ENCODE measurements around the gene CBX1.

Gene CBX1

DNA sequence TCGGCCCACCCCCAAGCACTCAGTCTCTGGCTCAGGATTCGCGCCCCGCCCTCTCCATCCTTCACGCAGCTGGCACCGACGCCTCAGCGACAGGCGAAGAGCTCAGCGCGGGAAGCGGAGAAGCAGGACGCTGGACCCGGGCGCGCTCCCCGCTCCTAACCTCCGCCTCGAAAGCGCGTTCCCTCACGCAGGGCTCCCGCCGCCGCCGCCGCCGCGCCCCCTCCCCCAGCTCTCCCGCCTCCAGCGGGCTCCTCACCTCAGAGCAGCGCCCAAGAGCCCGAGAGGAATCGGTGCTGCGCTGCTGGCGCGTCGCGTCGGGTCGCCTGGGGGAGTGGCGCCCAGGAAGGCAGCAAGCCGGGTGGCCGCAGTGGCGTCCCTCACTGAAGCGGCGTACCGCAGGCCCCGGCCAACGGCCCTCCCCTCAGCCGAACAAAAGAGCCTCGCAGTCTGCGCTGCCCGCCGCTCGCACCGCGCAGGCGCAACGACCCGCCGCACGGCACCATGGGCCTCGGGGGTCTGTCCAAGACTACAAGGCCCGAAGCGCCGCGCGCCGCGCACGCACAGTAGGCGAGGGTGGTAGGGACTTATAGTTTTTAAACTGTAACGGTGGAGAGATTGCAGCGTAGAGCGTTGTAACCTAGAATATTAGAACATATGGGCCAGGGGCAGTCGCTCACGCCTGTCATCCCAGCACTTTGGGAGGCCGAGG lies at the start of gene CBX1:
Gene CBX1, minus strand, starts transcription at position 467 of the 709 bp plus-strand sequence. CDS start 24,474 bp downstream, outside the sequence.
- peak; percentile 93 for DNase-seq (ENCODE audit: low spot score)

DNA sequence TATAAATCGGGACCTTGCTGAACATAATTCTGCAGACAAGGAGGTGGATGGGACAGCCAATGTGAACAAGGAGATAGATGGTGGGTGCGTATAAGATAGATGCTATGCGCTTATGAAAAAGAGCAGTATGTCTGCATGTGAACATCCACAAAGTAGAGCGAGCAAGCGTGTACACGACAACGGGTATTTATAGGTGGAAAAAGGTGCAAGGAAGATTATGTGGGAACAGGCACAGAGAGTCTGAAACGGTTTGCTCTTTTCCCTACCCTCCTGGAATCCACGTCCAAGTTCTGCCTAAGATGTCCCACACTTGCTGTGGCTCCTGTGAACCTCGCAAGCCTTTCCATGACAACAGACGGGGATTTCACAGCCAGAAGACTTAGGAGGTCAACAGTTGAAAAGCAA lies 49.3 kb upstream of the CBX1 start:
- no peak for DNase-seq (ENCODE audit: low spot score)

DNA sequence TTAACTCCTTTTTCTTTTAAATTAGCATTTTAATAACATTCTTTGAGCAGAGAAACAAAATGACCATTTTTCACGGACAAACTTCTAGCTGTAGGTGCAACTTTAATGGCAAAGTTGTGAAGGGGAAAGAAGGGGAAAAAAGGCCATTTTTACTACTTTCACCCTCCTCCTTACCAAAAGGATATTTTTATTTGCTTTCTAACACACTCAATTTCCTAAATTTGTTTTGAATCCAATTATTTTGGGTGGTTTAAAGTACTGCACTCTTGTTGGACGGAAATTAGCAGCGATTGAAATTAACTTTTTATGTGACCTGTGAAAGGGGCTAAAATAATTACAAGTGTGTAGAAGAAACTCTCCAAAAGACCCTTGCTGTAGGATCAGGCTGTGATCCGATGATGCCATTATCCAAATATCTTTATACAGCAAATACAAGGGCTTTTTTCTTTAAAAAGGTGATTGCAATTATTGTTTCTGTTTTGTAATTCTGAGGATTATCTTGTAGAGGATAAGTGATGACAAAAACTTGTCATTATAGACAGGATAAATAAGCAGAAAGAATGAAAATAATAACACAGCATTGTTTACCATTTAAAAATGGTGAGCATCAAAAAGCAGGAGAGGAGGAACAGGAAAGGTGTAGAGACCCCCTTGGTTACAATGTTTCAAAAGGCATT lies 48.6 kb upstream of the CBX1 start:
- no peak for DNase-seq (ENCODE audit: low spot score)

DNA sequence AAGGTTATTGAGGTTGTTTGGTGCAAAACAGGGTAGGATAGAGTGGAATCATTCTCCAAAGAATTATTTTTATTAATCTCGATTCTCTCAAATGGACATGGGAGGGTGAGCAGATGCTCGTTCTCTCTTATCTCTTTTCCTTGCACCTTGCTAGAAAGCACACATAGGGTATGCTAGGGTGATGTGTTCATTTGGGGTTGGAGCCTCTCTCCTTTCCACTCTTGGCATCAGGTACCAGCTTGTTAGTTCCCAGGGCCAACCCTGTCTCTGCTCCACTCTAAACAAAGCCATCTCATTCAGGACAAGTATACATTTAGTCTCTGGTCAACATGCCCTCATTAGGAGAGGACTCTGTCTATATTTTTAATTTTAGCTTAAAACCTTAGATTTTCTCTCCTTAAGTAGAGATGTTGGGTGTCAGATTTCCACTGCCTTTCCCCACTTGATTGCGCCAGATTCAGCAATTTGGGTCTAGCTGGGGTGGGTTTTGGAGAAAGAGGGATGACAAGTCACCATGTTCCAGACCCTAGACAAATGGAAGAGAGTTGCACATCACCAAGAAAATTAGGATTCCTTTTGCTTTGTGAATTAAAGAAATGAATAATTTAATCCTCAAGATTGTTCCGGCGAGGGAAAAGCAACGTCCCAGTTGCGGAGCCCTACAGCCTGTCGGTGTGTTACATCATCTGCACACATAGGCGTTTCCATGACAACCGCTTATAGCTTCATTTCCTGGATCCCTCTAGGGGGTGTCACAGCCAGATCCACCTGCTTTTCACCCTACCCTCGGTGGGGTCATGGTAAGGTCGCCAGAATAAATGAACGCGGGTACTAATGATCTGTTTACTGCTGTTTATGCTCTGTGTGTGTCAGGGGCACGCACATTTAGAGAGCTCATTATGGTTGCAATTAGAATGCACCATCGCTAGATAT lies 47.8 kb upstream of the CBX1 start:
- no peak for DNase-seq (ENCODE audit: low spot score)

DNA sequence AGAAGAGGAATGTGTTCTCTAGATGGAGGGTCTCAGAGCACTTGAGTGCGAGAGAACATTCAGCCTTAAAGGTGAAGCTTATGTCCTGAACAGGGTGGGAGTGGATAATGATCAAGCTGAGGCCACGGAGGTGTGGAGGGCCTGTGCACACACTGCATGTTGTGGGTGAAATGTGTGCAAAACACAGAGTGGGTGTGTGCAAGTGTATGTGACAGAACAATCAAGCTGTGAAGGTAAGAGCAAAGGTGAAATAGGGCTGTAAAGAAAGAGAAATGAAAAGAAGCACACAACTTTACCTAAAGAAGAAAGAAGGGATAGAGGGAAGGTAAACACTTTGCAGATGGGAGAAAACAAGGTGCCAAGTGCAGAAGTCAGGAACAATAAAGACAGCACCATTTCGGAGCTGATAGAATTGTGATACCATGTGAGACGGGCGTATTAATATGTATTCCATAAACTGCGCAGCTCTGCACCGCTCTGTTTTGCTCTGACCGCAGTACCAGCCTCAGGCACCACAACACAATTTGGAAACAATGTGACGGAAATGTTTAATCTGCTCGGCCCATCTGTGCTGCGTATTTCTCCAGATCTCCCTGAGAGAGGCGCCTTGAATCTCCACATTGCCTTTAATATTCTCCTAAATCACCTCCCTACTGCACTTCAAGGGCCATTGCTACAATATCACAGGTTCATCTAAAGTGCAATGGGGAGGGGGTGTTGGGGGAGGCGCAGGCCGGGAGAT lies 46.9 kb upstream of the CBX1 start:
- DNase-seq (ENCODE audit: low spot score): no peak

DNA sequence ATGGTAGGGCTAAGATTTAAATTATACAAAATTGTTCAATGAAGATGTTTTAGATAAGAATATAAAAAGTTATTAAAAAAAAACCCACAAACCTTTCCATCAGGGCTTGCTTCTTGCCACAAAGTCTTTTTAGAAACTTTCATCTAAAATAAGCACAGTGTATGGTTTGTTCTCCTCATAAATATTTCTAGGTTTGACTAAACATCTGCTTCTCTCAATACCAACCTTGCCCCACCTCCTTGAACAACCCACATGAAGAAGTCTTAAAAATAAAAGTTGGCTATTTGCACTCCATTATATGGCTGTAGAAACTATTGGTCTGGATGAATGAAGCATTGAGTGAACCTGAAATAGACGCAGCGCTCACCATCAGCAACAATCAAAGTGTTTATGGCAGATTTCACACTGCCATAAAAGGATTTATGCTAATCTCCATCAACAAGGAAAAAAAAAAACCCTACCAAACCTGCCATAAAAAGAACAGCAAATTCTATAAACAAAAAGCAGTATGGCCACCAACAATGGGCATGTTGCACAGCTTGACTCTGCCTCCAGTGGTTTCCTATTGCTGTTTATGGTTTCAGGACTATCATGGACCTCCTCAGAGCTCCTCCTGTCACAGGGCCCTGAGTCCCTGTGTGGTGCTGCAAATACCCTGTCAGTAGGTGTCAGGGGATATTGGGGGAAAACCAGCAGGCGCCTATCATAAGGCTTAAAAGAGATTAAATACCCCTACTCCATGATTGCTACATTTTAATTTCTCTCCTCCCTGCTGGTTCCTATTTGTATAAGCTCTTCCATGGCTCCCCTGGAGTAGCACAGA lies 43.9 kb upstream of the CBX1 start:
- DNase-seq (ENCODE audit: low spot score): no peak

DNA sequence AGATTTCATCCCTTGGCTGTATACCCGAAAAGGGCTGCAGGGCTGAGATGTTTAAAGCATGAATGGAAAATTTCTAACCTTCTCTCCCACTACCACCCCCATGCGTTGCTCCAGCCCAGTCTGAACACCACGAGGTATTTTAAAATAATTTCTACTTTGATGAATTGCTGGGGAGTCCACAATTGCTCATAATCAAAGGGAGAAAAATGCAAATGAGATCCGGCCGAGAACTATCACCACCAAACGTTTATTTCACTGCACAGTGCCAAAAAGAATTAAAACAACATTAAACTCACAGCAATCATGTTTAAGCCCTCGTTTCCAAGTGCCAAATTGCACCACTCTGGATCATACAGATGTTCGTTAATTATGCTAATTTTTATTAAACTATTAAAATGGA lies 43.0 kb upstream of the CBX1 start:
- DNase-seq (ENCODE audit: low spot score): no peak

DNA sequence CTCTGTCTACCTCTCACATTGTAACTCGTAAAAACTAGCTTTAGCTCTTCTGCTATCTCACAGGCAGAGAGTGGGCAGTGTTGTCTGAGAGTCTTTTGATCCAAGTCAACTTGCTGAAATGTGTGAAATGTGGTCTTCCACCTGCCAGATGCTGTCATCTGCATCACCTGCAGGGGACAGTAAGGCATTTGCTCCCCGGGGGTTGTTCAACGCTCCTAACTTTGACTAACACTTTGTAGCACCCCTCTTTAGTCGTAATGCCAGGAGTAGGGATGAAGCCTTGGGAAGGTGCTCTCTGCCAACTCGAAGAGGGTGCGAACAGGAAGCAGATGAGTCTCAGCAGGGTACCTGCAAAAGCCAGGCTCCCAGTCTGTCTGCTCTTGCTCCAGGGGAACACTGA lies 42.4 kb upstream of the CBX1 start:
- no peak for DNase-seq (ENCODE audit: low spot score)

DNA sequence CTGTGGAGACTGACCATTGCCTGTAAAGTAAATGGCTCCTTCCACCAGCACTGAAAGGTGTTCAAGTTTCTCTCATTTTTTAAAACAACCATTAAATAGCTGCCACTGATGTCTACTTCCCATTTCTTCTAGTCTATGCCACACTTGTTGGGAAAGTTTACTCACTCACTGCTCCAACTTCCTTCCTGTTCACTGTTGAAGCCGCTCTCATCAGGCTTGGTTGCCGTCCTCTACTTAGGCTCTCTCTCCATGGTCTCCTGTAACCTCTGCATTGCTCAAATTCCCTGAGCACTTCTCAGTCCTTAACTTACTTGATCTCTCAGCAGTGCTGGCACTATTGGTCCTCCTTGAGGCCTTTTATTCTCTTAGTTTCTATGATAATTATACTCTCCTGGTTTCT lies 38.7 kb upstream of the CBX1 start:
- no peak for DNase-seq (ENCODE audit: low spot score)

DNA sequence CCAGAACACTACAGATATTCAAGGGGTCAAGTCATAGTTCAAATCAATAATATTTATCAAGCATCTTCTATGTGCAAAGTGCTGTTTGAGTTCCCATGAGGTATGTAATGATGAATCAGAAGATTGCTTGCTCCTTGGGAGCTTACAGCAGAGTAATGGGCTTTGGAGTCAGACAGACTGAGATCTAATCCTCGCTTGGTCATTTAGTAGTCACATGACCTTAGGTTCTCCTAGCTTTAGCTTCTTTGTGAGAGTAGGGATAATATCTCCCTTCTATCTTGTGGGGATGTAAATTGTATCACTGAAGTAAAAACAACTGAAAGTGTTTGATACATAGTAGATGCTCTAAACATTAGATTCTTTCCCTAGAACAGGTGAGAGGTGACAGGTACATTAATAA lies 36.4 kb upstream of the CBX1 start:
- DNase-seq (ENCODE audit: low spot score): no peak

DNA sequence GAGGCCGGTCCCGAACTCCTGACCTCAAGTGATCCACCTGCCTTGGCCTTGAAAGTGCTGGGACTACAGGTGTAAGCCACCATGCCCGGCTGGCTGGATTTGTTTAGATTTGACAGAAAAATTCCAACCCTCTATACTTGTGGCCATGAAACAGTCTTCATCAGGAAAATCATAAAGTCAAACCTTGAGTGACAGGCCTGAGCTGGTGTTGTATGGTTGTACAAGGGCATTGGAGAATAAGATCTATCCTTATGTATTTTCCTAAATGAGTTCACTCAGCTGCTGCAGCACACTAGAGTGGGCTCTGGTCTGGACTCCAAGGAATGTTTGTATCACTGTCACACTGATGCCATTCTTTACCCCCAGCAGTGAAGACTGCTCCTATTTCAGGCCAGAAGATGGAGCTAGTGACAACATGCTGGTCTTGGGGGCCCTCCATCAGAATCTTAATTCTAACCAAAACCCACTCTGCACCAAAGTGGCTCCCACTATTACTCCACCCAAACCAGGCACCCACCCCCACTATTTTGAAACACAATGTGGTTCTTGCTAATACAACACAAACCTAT lies 33.7 kb upstream of the CBX1 start:
- DNase-seq (ENCODE audit: low spot score): no peak

DNA sequence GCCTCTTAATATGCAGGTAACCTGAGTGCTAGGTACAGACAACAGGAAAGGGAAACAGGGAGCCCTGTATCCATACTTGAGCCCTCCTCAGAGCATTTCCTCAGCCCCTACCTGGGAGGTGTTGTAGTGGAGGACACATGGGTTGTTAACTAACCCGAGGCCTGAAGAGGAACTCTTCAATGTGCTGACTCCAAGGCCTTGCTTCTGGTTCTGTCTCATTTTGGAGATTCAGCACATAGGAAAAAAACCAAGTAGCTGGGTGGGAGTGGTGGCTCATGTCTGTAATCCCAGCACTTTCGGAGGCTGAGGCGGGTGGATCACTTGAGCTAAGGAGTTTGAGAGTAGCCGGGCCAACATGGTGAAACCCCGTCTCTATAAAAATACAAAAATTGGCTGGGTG lies 31.1 kb upstream of the CBX1 start:
- no peak for DNase-seq (ENCODE audit: low spot score)

DNA sequence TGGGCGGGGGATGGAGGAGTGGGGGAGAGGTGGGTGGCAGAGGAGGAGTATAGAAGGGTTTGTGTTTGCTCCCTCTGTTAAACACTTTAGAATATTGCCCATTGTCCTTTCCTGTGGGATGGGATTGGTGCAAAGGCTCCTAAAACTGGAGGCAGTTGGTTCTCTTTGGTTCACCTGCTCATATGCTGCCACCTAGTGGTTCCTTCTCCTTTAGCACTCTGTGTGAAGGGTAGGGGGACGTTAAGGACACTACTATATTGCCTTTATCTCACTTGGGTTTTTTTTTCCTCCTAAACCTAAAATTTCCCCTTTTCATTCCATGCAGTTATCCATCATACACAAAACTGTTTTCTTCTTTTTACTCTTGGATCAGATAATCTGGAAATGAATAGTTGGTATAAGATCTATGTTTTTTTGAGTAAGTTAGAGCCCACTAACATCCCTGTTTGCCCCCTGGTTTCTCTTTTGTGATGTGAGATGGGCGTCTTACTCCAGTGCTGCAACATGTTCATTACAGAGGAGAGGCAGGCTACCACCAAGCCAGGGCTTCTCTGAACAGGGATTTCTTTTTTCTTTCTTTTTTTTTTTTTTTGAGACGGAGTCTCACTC lies 30.0 kb upstream of the CBX1 start:
- DNase-seq (ENCODE audit: low spot score): peak; percentile 67

DNA sequence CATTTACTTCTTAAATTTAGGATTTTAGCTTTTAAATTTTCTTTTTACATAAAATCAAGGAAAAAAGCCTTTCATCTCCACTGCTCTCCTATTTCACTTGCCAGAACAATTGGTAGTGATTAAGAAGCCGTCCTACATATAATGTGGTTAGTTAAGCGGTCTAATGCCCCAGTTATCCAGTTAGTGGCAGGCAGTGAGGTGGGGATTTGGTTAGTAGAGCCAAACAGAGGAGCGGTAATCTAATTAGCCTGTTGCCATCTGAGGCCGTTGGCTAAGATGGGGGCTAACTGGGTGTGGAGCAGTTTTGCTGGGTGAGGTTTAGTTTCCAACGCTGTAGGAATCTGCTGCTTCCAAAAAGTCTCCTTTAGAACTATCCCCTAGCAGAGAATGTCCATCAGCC lies 28.7 kb upstream of the CBX1 start:
- DNase-seq (ENCODE audit: low spot score): no peak

DNA sequence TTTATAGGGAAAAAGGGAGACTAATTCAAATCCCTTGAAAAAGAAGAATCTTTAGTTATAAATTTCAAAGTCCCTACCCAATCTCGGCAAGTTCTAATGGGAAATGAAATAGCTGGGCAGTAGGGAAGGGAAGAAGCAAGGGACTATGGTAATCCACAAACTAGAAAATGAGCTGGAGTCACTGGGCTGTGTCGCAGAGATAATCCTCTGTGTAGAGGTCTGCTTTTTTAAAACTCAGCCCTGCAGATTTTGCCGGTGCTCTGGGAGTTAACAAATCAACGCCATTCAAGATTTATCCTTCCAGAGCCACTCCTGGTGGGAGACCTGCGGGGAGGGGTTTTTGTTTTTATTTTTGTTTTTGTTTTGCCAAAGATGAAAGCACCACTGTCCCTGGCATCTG lies 27.1 kb upstream of the CBX1 start:
- DNase-seq (ENCODE audit: low spot score): no peak

DNA sequence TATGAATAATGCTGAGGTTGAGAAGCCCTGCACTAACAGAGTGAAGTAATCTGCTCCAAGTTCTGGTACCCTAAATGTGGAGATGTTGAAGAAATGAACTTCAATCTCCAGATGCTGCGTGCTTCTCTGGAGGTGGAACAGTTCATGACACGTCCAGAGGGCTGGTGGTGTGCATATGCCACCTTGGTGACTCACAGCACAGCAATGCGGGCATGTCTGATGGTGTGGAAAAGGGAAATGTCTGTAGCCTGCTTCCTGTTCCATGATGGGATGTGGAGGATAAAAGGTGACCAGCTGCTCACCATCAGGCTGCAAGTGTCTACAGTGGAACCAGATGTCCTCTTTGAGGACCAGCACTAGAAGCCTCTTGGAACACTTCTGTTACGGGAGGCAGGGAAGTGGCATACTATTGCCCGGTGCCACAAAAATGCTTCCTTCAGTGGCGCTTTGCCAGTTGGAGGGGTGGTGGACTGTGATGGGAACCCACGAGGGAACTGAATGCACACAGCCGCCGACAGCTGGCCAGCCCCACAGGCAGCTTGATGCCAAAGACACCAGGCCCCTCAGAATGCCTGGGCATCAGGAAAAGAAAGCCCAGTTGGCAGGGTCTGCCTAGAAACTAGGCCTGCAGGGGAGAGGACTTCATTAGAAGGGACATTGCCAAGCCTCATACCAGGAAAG lies 26.2 kb upstream of the CBX1 start:
- peak; percentile 89 for DNase-seq (ENCODE audit: low spot score)

DNA sequence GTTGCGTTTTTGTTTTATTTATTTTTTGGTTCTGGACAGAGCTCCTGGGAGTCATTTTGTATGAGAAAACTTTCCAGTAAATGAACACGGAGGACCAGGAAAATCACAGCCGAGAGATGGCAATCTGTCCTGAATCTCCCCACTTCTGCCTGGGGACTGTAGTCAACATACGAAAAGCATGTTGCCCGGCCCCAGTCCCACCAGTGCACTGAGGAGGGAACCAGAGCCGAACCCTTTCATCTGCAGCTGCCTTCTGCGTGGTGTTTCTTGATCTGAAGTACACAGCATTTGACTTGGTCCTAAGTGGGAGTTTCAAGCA lies 25.2 kb upstream of the CBX1 start:
- no peak for DNase-seq (ENCODE audit: low spot score)

DNA sequence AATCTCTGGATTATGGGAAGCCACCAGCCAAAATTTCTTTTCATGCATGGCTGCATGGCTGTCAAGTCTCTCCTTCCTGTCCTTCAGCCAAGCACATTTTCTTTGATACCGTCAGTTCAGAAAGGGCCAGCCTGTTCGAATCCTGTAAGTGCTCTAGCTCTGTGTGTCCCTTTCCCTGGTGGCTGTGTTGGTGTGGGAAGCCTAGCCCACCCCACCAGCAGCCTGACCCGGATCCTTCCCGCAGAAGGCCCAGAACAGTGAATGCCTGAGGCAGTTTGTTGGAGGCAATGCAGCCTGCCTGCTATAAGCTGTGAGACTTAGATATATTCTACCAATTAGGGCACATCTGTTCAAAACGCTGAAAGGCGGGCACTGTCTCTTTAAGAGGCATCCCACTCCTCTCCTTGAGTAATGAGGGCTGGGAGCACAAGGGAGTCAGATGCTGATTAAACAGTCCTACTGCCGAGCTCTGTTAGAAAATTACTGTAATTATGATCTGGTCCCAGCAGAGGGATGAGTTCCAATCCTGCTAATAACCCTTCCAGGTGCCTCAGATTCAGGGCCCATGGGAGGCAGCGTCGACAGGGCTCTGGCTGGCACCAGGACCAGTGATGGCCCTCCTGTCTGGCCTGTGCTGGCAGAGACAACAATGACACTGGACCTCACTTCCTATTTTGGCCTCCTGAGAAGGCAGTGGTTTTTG lies 24.7 kb upstream of the CBX1 start:
- DNase-seq (ENCODE audit: low spot score): no peak

DNA sequence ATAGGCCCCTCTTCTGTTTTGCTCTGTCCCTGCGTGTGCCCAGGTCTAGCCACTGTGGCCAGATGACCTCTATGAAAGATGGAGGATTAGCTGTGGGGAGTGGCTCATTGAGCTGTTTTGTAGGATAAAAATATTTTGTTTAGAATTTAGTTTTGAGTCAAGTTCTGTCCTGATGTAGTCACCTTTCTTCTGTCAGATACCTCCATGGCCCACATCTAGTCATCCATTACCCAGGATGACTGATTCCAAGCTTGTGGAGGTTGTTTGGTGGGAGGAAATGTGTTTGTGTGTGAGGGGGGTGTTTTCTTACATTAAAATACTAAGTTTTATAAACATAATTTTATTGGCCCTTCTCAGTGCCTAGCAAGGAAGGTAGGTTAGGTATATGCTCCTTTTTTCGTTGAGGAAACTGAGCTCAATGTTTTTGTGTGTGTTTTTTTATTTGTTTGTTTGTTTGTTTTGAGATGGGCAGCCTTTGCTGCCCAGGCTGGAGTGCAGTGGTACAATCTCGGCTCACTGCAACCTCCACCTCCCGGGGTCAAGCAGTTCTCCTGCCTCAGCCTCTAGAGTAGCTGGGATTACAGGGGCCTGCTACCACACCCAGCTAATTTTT lies 22.6 kb upstream of the CBX1 start:
- DNase-seq (ENCODE audit: low spot score): no peak

All from SW480 (cell line).